Type B pancreatic cell (in vitro differentiated cells): Measurements from ENCODE around the gene PRRX1. TPM values are rescaled to one million over a fixed set of nuclear protein-coding genes. Genes with fewer than 3 reads are reported as not detected.

Experiments
- DNase-seq: peaks from one replicate; pipeline ENCODE4 v3.0.0; 2021; ENCODE audit warnings: mixed read lengths; ENCODE audit not compliant: unreplicated experiment; ENCODE audit errors: extremely low spot score
- H3K27ac Mint-ChIP-seq: 2 replicates; pipeline ENCODE4 v1.8.0; 2021; ENCODE audit warnings: mild to moderate bottlenecking, mixed read lengths
- H3K27me3 Mint-ChIP-seq: 2 replicates; pipeline ENCODE4 v1.8.0; 2021; ENCODE audit warnings: mixed read lengths
- H3K36me3 Mint-ChIP-seq: 2 replicates; pipeline ENCODE4 v1.8.0; 2021; ENCODE audit warnings: mixed read lengths
- H3K4me1 Mint-ChIP-seq: one replicate; pipeline ENCODE4 v1.8.0; 2021; ENCODE audit warnings: mixed read lengths; ENCODE audit not compliant: unreplicated experiment
- H3K4me3 Mint-ChIP-seq: 2 replicates; pipeline ENCODE4 v1.8.0; 2021; ENCODE audit warnings: mild to moderate bottlenecking, mixed read lengths
- H3K9me3 Mint-ChIP-seq: 2 replicates; pipeline ENCODE4 v1.8.0; 2021; ENCODE audit warnings: mixed read lengths
- CTCF ChIP-seq: fragments of 200-600 bp; sonication (generic); conservative IDR thresholded peaks from 2 replicates; pipeline ENCODE4 v1.5.0; 2021; ENCODE audit warnings: antibody characterized with exemption, mild to moderate bottlenecking
- total RNA-seq: library from RNA; stranded (reverse); gene quantifications from 2 replicates; pipeline ENCODE4 v1.2.1, GENCODE V29; 2021; ENCODE audit warnings: low replicate concordance

The PRRX1 gene
- total RNA-seq, 1 donor from 2014 or later: 142 TPM

- Mint-ChIP-seq H3K27me3 (no peaks in the 10 kb centered on the region), H3K4me1 (peaks cover 7% of the 10 kb centered on the region)
These were observed 101.3 kb downstream of the PRRX1 start for GRCh38 chr1:170765279-170765678.

GRCh38 chr1:170765712-170766330, 101.9 kb downstream of the PRRX1 start:
- no peak overlapping the region for H3K27ac Mint-ChIP-seq
- peaks cover 7% of the 10 kb centered on the region for H3K4me1 Mint-ChIP-seq
- H3K36me3 Mint-ChIP-seq: no peaks in the 10 kb centered on the region
- DNase-seq: no peak
- no peaks in the 10 kb centered on the region for H3K27me3 Mint-ChIP-seq
- no peaks in the 10 kb centered on the region for H3K9me3 Mint-ChIP-seq
- H3K4me3 Mint-ChIP-seq: no peak overlapping the region
- peak; percentile 71 for TF ChIP-seq CTCF

More at GRCh38 chr1:170765279-170765678, 101.3 kb downstream of the PRRX1 start:
- Mint-ChIP-seq H3K4me3 (no peak overlapping the region), H3K36me3 (no peaks in the 10 kb centered on the region), H3K9me3 (no peaks in the 10 kb centered on the region), H3K27ac (no peak overlapping the region)
- no peak for DNase-seq
- TF ChIP-seq CTCF: no peak

GRCh38 chr1:170768929-170769328, 105.0 kb downstream of the PRRX1 start:
- Mint-ChIP-seq H3K9me3 (no peaks in the 10 kb centered on the region), H3K4me1 (peaks cover 7% of the 10 kb centered on the region), H3K27ac (no peak overlapping the region), H3K4me3 (no peak overlapping the region), H3K27me3 (no peaks in the 10 kb centered on the region), H3K36me3 (no peaks in the 10 kb centered on the region)
- no peak for DNase-seq
- no peak for TF ChIP-seq CTCF

- Mint-ChIP-seq H3K36me3 (no peaks in the 10 kb centered on the region), H3K27ac (no peak overlapping the region), H3K27me3 (no peaks in the 10 kb centered on the region), H3K4me3 (no peak overlapping the region), H3K4me1 (peaks cover 7% of the 10 kb centered on the region), H3K9me3 (no peaks in the 10 kb centered on the region)
- TF ChIP-seq CTCF: no peak
- no peak for DNase-seq
These were observed 105.8 kb downstream of the PRRX1 start for GRCh38 chr1:170769691-170770090.

GRCh38 chr1:170770254-170770653, 106.3 kb downstream of the PRRX1 start:
- H3K4me3 Mint-ChIP-seq: no peak overlapping the region
- no peaks in the 10 kb centered on the region for H3K27me3 Mint-ChIP-seq
- H3K9me3 Mint-ChIP-seq: no peaks in the 10 kb centered on the region
- no peaks in the 10 kb centered on the region for H3K36me3 Mint-ChIP-seq
- no peak for TF ChIP-seq CTCF
- no peak overlapping the region for H3K27ac Mint-ChIP-seq
- DNase-seq: no peak
- H3K4me1 Mint-ChIP-seq: peaks cover 7% of the 10 kb centered on the region
